Measurements from ENCODE around the gene SSBP1.

SSBP1 gene

DNA sequence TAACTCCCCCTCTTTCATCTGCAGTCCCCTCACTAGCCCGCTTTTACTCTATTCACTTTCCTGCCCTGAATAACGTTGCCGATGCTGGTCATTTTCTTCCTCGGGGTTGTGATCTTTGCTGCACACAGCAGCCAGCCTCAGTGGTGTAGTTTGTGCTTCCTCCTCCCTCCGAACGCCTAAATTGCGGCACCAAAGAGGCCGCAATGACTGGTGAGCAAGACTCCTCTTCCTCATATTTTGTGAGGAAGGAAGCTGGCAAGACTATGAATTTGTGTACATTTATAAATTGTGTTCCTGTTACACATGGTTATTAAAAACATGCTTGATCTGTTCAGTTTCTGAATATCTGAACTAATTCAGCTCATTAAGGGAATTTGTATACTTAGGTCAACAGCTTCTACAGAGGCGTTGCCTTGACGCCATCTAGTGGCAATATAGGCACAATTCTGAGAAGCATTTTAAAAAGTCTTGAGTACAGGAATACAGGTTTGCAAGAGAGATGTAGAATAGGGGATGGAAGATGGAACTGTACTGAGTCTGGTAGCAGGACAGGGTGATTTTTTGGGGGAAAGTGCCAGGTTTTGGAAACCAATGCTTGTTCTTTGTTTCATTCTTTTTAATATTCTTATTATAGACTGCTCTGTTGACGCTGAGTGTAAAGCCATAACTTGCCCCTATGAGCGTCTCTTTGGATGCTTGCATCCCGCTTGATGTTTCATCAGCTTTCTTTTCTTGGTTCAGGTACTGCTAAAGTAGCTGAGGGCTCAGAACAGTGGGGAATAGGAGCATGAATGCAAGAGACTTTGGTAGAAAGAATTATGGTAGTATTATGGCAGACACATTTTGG, 47.8 kb downstream of the SSBP1 start:
- peak; percentile 45 for DNase-seq

DNA sequence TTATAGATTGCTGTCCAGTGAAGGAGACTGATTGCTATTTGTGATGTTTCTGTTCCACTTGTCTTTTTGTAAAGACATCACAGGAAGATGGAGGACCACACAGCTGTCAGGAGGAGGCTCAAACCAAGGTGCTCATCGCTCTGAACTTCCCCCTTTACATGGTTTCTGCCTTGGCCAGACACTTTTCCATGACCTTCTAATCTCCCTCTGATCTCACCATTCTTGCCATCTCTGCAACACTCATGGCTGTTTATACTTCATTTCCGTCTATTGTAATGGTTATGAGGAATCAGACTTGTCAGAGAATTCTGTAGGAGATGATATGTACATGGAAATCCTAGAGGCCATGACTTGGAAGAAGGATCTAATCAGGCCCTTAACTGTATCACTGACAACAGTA, 50.1 kb downstream of the SSBP1 start:
- DNase-seq: no peak

DNA sequence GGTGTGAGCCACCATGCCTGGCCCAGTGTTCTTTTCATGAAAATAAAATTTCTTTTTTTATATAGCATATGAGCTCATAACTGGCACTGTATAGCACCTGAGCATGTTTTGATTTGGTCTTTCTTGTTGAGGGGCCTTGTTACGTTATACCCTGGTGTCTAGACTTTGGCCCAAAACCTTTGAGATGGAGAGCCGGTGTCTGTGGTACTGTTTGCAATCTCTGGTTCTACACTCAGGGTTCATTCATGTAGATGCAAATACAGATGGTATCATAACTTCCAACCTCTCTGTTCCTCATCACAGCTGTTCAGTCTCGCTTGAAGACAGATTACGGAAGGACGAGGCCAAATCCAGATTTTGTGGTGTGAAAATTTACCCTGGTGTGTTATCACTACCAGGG, 51.8 kb downstream of the SSBP1 start, which contains the start of gene TAS2R5:
TAS2R5 (plus strand) TSS at position 301 of the 400 bp plus-strand sequence. CDS start 145 bp downstream, outside the sequence.
- DNase-seq: no peak

DNA sequence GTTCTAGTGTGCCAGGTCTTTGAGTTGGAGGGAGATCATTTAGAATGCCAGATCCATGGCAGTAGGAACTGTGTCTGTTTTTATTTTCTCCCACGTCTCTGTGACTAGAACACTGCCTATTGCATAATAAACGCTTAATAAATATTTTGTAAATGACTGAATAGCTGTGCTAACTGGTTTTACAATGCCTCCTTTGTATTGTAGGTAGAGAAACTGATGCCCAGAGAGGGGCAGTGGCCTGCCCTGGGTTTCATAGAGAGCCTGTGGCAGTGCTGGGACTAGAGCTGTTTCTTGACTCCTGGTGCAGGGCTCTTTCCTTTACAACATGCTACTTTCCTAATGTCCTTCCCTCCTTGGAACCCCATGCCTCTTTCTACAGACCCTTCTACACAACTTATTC, 54.4 kb downstream of the SSBP1 start:
- DNase-seq: no peak
